Measurements from ENCODE around the gene RXRA.

DNA sequence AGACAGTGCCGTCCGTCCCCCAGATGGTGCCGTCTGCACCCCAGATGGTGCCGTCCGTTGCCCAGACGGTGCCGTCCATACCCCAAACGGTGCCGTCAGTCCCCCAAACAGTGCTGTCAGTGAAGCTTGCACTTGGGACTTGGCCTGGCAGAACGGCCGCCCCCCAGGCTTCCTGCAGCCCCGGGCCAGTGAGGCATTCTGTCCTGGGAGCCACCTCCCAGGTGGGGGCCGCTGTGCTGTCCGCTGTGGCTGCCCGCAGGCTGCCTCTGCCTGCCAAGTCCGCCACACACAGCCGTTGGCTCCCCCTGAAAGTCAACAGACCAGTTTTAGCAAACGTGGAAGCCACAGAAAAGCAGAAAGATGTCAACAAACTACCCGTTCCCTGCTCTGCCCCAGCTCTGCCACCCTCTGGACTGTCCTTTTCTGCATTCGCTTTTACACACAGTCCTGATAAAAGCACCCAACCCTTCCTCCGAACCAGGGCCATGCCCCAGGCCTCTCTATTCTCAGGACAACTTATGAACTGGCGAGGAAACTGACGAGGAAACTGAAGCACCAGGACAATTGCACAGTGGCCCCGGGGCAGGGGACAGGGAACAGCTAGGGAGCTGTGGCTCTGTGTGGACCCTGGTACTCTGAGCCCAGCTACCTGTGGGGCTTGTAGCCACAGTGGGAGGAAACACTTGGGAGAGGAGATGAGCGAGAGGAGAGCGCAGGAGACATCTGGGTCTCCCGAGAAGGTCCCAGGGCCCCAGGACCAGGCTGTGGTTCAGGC is 39.6 kb upstream of the RXRA start:
- TF ChIP-seq EZH2 (IDR thresholded peaks at IDR 0.05) (no peak), POLR2AphosphoS5 (IDR thresholded peaks at IDR 0.05; ENCODE audit: borderline replicate concordance, low read depth, low read length) (no peak)
